HepG2 (cell line): ENCODE measurements around the gene EPHA5. TPM values are rescaled to one million over a fixed set of nuclear protein-coding genes. Genes with fewer than 3 reads are reported as not detected.

Source experiments
- ATAC-seq: fragments of 200-7000 bp; cut with Tn5 transposase; 3 replicates; pipeline ENCODE4 v1.9.1; 2020; ENCODE audit warnings: mild to moderate bottlenecking, moderate library complexity
- BruUV-seq: library from RNA; stranded (reverse); fragments of 400-500 nt; replicated peaks from 2 replicates; lab custom pipeline; 2021; lab: Mats Ljungman, UMichigan
- CTCF ChIA-PET: fragments of 300-600 bp; formaldehyde crosslinking; extraction: SDS; loops from one replicate; lab custom pipeline; 2021; ENCODE audit warnings: low total read pairs, inconsistent platforms, low intra/inter-chr PET ratio; lab: Yijun Ruan, JAX
- POLR2A ChIA-PET: fragments of 350-600 bp; sonication (Branson Sonifier 250); formaldehyde crosslinking; loops from one replicate; lab custom pipeline; 2020; ENCODE audit warnings: antibody characterized with exemption, inconsistent platforms; lab: Yijun Ruan, JAX
- DNase-seq: peaks from one replicate; pipeline ENCODE4 v3.0.0-alpha.2; 2015; ENCODE audit warnings: low spot score
- FAIRE-seq: peaks from 3 replicates; lab custom pipeline; 2011; peaks lifted over from hg19 to GRCh38; lab: Jason Lieb, UNC
- H2AFZ ChIP-seq: one replicate; pipeline ENCODE4 v1.6.1; 2011; ENCODE audit warnings: low read length, inconsistent platforms
- H3K27ac ChIP-seq: fragments of 300-600 bp; 3 replicates; pipeline ENCODE4 v1.8.0; 2011; ENCODE audit warnings: mixed run types, mild to moderate bottlenecking, mixed read lengths, low read length, inconsistent platforms; ENCODE audit not compliant: insufficient read depth; ENCODE audit errors: extremely low read length
- H3K27me3 ChIP-seq, 2 experiments: fragments of 200-600 bp in 1 of 2; 2 replicates in 1 of 2; 3 replicates in 1 of 2; pipeline versions ENCODE4 v1.6.0 to v1.8.0; 2011; ENCODE audit warnings: low read length in 2 of 2, mild to moderate bottlenecking in 2 of 2, moderate library complexity in 2 of 2, inconsistent platforms in 1 of 2; ENCODE audit not compliant: insufficient read depth in 2 of 2, control insufficient read depth in 1 of 2
- H3K36me3 ChIP-seq, 2 experiments: fragments of 200-600 bp in 1 of 2; replicated peaks in 1 of 2; 2 replicates in 1 of 2; 3 replicates in 1 of 2; pipeline versions ENCODE4 v1.5.1 to v1.8.0; 2011; ENCODE audit warnings: low read length in 2 of 2, inconsistent platforms in 1 of 2; ENCODE audit not compliant: insufficient read depth in 2 of 2, control insufficient read depth in 1 of 2
- H3K4me1 ChIP-seq: 2 replicates; pipeline ENCODE4 v1.5.1; 2012; ENCODE audit warnings: low read length, inconsistent platforms; ENCODE audit not compliant: insufficient read depth
- H3K4me2 ChIP-seq: 2 replicates; pipeline ENCODE4 v1.6.0; 2011; ENCODE audit warnings: low read depth, low read length, inconsistent platforms
- H3K4me3 ChIP-seq, 3 experiments: fragments of 200-600 bp in 1 of 3; sonication (generic), shearing (Covaris generic) in 1 of 3; replicated peaks in 1 of 3; 2 replicates each; pipeline ENCODE4 v1.5.1; 2011 to 2016; ENCODE audit warnings: low read length in 3 of 3, inconsistent platforms in 2 of 3, low read depth in 2 of 3, mild to moderate bottlenecking in 2 of 3, control low read depth in 1 of 3, mixed read lengths in 1 of 3; ENCODE audit not compliant: insufficient read depth in 1 of 3
- H3K79me2 ChIP-seq: one replicate; pipeline ENCODE4 v1.6.1; 2011; ENCODE audit warnings: low read length, inconsistent platforms; ENCODE audit not compliant: insufficient read depth
- H3K9ac ChIP-seq: 2 replicates; pipeline ENCODE4 v1.6.0; 2011; ENCODE audit warnings: mild to moderate bottlenecking, low read depth, low read length, inconsistent platforms; ENCODE audit not compliant: insufficient read depth
- H3K9me3 ChIP-seq: 2 replicates; pipeline ENCODE4 v1.5.1; 2012; ENCODE audit warnings: mild to moderate bottlenecking, low read length
- H4K20me1 ChIP-seq: 2 replicates; pipeline ENCODE4 v1.6.0; 2011; ENCODE audit warnings: inconsistent platforms, mild to moderate bottlenecking, low read length, moderate library complexity; ENCODE audit not compliant: insufficient read depth
- ATF1 ChIP-seq: IDR thresholded peaks from 2 replicates; pipeline ENCODE4 v1.6.1; 2016; ENCODE audit warnings: mild to moderate bottlenecking, control low read depth
- CBFB ChIP-seq: sonication (generic); formaldehyde crosslinking; IDR thresholded peaks from 2 replicates; pipeline ENCODE4 v1.4.0; 2020; ENCODE audit warnings: missing genetic modification reagents
- EZH2 ChIP-seq: conservative IDR thresholded peaks from 2 replicates; pipeline ENCODE4 v1.6.1; 2012; ENCODE audit warnings: mild to moderate bottlenecking, low read depth, low read length, moderate library complexity
- FIP1L1 ChIP-seq: fragments of 200-400 bp; formaldehyde crosslinking; IDR thresholded peaks from 2 replicates; pipeline ENCODE4 v1.6.1; 2018; ENCODE audit warnings: low read depth, mild to moderate bottlenecking, low read length, moderate library complexity, borderline replicate concordance; ENCODE audit not compliant: insufficient read depth
- MTF1 ChIP-seq: sonication (generic); formaldehyde crosslinking; IDR thresholded peaks from 2 replicates; pipeline ENCODE4 v1.5.0; 2020; ENCODE audit warnings: missing genetic modification reagents
- MZF1 ChIP-seq: sonication (generic); formaldehyde crosslinking; IDR thresholded peaks from 2 replicates; pipeline ENCODE4 v1.8.1; 2023; ENCODE audit warnings: mild to moderate bottlenecking, missing genetic modification reagents, borderline replicate concordance
- XRCC5 ChIP-seq: fragments of 200-400 bp; formaldehyde crosslinking; optimal IDR thresholded peaks from 2 replicates; pipeline ENCODE3; 2017; ENCODE audit warnings: mild to moderate bottlenecking, low read length
- ZNF235 ChIP-seq: sonication (generic); formaldehyde crosslinking; IDR thresholded peaks from 2 replicates; pipeline ENCODE4 v1.8.1; 2023; ENCODE audit warnings: mild to moderate bottlenecking, missing genetic modification reagents, borderline replicate concordance
- ZNF251 ChIP-seq: sonication (generic); formaldehyde crosslinking; IDR thresholded peaks from 2 replicates; pipeline ENCODE4 v1.9.0; 2021; ENCODE audit warnings: mild to moderate bottlenecking, missing genetic modification reagents
- WGBS: methylation state at CpG from one replicate; pipeline ENCODE4 v1.1.6; 2017; ENCODE audit warnings: low lambda C conversion rate; 5-methylcytosine and 5-hydroxymethylcytosine counted together
- in situ Hi-C: cut with HindIII; loops from 2 replicates; pipeline ENCODE4 v1.10.0; 2017; ENCODE audit warnings: low pct_unique_long_range_greater_than_20kb; ENCODE audit not compliant: extremely low pct_ligation_motif_present
- intact Hi-C: fragments of 100-400 bp; cut with micrococcal nuclease; formaldehyde crosslinking; loops from one replicate; pipeline ENCODE4 v1.10.0; 2022; ENCODE audit not compliant: unreplicated experiment
- polyA plus RNA-seq, 8 experiments: library from polyadenylated mRNA; depleted of rRNA in 3 of 8; stranded (reverse) in 7 of 8; unstranded in 1 of 8; fragments of >200 nt; fragmentation: Illumina TruSeq in 4 of 8; extraction: Trizol in 4 of 8; gene quantifications; 2 replicates each; pipeline versions ENCODE4 v1.2.1 to v1.2.3, GENCODE V29; 2011 to 2016; ENCODE audit warnings: low read depth in 4 of 8, missing spikeins in 1 of 8, mixed read lengths in 1 of 8; ENCODE audit not compliant: insufficient read depth in 1 of 8
- total RNA-seq, 5 experiments: library from RNA; depleted of rRNA; stranded (reverse); fragments of >200 nt; fragmentation: Illumina TruSeq; extraction: Trizol; gene quantifications; 2 replicates each; pipeline ENCODE4 v1.2.3, GENCODE V29; 2016; ENCODE audit warnings: low read depth in 1 of 5
- TF ChIP-seq, protein P1 (sequence below): sonication (generic); formaldehyde crosslinking; IDR thresholded peaks from 2 replicates; pipeline ENCODE4 v1.4.0; 2020; ENCODE audit warnings: missing genetic modification reagents
- TF ChIP-seq, protein P2 (sequence below): sonication (generic); formaldehyde crosslinking; IDR thresholded peaks from 2 replicates; pipeline ENCODE4 v1.4.0; 2020; ENCODE audit warnings: missing genetic modification reagents

Gene EPHA5
- total and polyA plus RNA-seq, 2 of the 13 experiments (the other 11 are each of a cell fraction or from before 2014, with no cell fraction given), result not detected

DNA sequence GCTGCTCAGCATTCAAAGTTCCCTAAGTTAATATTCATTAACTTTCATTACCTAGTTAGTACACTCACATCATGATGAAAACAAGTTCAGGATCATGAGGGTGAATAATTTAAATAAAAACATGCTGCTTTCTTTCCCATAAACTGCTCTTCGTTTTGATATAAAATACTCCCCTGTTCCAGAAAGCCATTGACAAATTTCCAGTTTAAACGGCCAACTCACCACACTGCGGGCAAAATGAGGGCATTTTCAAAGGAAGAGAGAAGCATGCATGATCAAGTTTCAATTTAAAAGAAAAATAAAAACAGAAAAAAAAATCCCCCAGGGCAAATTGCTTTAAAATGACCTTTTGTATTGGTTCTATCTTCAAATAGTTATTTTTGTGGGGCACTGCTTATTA is 69.6 kb downstream of the EPHA5 start (continued):
- TF ChIP-seq ZNF251 (CRISPR knock-in tag) (no peak), EZH2 (no peak)

DNA sequence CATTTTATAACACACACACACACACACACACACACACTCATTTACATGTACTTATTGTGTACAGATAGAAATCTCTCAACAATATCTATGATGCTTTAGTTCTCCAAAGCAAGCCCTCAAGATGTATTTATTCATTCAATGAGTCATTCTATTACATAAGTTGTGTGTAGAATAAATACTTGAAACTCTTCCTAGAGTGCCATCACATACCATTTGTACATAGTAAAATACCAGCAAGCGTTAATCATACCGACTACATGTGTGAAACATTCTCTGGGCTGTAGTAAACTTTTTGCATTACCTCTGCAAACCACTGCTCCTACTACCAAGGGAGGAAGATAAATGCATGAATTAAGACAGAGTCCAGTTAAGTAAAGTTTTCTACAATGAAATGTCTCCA is 70.9 kb downstream of the EPHA5 start:
- no peak for TF ChIP-seq MZF1 (CRISPR knock-in tag)
- TF ChIP-seq ATF1 (CRISPR knock-in tag), result no peak
- no peak for TF ChIP-seq MTF1 (CRISPR knock-in tag)
- no peak for TF ChIP-seq ZNF235
- TF ChIP-seq, all 625 proteins: peak for 0
- H3K27me3 ChIP-seq, result no peaks in the 10 kb centered on the region
- 2% methylated on average over 2 of the region's 2 CpGs for WGBS
- in situ Hi-C loops (no loop called here), intact Hi-C loops (no loop called here)
- H2AFZ ChIP-seq, result no peak overlapping the region
- FAIRE-seq (no peak), DNase-seq (no peak), ATAC-seq (no peak)
- no peaks in the 10 kb centered on the region for H3K9me3 ChIP-seq
- BruUV-seq, result no TSS peak
- no peak overlapping the region for H3K9ac ChIP-seq
- no peaks in the 10 kb centered on the region for H3K79me2 ChIP-seq
- no peaks in the 10 kb centered on the region for H3K36me3 ChIP-seq
- no peak overlapping the region for H3K27ac ChIP-seq
- H3K4me1 ChIP-seq, result no peaks in the 10 kb centered on the region
- no peaks in the 10 kb centered on the region for H4K20me1 ChIP-seq
- no peak overlapping the region for H3K4me3 ChIP-seq
- ChIA-PET CTCF (no interaction called here), POLR2A (no interaction called here)
- H3K4me2 ChIP-seq, result no peak overlapping the region

DNA sequence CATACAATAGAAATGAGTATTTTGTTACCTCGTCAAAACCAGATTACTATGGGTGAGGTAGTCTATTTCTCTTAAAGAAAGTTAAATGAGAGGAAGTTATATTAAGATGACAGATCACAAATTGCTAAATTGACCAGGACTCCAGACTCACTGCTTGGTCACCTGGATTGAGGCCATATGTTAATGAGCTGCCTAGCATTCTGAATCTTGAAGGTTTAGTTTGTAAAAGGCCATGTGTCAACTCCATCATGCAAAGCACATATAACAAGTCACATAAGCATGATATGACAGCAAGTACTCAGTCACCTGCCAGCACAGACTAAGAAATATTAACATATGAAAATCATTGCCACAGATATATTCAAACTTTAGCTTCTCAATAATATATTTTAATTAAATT is 72.6 kb downstream of the EPHA5 start:
- Histone ChIP-seq H4K20me1 (no peaks in the 10 kb centered on the region), H3K27ac (no peak overlapping the region), H3K4me1 (no peaks in the 10 kb centered on the region), H3K9me3 (no peaks in the 10 kb centered on the region), H2AFZ (no peak overlapping the region), H3K36me3 (no peaks in the 10 kb centered on the region), H3K9ac (no peak overlapping the region), H3K27me3 (no peaks in the 10 kb centered on the region), H3K4me2 (no peak overlapping the region), H3K4me3 (no peak overlapping the region), H3K79me2 (no peaks in the 10 kb centered on the region)
- 0% methylated on average over 1 of the region's 1 CpG for WGBS
- no peak for ATAC-seq
- FAIRE-seq, result no peak
- ChIA-PET POLR2A (no interaction called here), CTCF (no interaction called here)
- in situ Hi-C loops (no loop called here), intact Hi-C loops (no loop called here)
- DNase-seq, result no peak
- BruUV-seq, result no TSS peak
- TF ChIP-seq FIP1L1, result no peak
- TF ChIP-seq, protein P1, sequence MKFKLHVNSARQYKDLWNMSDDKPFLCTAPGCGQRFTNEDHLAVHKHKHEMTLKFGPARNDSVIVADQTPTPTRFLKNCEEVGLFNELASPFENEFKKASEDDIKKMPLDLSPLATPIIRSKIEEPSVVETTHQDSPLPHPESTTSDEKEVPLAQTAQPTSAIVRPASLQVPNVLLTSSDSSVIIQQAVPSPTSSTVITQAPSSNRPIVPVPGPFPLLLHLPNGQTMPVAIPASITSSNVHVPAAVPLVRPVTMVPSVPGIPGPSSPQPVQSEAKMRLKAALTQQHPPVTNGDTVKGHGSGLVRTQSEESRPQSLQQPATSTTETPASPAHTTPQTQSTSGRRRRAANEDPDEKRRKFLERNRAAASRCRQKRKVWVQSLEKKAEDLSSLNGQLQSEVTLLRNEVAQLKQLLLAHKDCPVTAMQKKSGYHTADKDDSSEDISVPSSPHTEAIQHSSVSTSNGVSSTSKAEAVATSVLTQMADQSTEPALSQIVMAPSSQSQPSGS, result no peak
- TF ChIP-seq, protein P2, sequence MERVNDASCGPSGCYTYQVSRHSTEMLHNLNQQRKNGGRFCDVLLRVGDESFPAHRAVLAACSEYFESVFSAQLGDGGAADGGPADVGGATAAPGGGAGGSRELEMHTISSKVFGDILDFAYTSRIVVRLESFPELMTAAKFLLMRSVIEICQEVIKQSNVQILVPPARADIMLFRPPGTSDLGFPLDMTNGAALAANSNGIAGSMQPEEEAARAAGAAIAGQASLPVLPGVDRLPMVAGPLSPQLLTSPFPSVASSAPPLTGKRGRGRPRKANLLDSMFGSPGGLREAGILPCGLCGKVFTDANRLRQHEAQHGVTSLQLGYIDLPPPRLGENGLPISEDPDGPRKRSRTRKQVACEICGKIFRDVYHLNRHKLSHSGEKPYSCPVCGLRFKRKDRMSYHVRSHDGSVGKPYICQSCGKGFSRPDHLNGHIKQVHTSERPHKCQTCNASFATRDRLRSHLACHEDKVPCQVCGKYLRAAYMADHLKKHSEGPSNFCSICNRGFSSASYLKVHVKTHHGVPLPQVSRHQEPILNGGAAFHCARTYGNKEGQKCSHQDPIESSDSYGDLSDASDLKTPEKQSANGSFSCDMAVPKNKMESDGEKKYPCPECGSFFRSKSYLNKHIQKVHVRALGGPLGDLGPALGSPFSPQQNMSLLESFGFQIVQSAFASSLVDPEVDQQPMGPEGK (CRISPR knock-in tag), result no peak
- TF ChIP-seq CBFB (CRISPR knock-in tag), result no peak
- TF ChIP-seq XRCC5, result no peak
